ENCODE measurements around the gene ZNF556. TPM values are rescaled to one million over a fixed set of nuclear protein-coding genes. Genes with fewer than 3 reads are reported as not detected.
"Not testable (repeated sequence)": the region's sequence is repeated elsewhere in the genome, so short reads cannot be mapped to it uniquely, and the experiment has no call there.

The ZNF556 gene
- polyA plus RNA-seq, 3 donors, result 0.66 to 1.5 (median 1.5) TPM

GRCh38 chr19:2900296-2901252 is 33.4 kb downstream of the ZNF556 start, which contains the start of gene ZNF57:
Gene ZNF57, plus strand, starts transcription at chr19:2900928. Its CDS starts 118 bp downstream, at chr19:2901046.
- peak; percentile 95 to 99 (median 98) for DNase-seq (ENCODE audit: extremely low read depth in 1 of 11, low read depth in 9 of 11, low spot score in 4 of 11)

DNA sequence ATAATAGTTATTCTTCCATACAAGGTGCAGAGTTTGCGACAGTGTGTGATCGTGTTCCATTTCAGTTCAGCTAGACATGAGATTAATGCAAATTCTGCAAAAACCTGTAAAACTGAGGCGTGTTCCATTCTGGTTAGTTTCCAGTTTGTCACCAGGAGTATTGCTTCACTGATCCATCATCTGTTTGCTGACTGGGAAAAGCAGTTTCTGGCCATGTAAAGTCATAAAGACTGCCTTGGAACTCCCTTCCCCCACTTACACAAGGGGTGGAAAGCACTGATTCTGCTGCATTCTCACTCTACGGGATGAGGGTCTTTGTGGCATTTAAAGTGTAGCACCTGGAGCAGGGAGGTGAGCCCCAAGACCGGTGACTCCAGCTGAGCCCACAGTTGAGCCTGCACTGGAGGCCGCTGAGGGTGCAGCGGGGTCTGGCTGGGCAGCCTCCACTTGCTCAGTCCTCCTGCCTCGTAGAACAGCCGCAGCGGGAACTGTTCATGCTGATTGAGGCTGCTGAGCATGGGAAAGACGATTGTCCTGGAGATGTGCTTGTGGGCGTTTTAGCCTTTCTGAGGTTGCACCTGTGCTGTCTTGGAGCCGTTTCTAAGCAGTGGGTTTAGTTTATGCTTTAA is 35.6 kb downstream of the ZNF556 start:
- DNase-seq (ENCODE audit: extremely low read depth in 1 of 11, low read depth in 9 of 11, low spot score in 4 of 11), result no peak

DNA sequence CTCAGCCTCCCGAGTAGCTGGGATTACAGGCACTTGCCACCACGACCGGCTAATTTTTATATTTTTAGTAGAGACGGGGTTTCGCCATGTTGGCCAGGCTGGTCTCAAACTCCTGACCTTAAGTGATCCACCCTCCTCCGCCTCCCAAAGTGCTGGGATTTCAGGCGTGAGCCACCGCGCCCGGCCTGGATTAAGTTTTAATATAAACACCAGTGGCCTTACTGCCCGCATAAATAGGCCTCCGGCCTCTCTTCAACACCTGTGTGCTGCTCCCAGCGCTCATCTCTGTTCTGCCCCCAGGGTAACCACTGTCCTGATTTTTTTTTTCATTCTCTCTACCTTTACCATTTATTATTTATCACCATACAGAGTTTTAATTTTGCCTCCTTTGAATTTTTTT is 36.2 kb downstream of the ZNF556 start:
- DNase-seq (ENCODE audit: extremely low read depth in 1 of 11, low read depth in 9 of 11, low spot score in 4 of 11), result not testable (repeated sequence)

DNA sequence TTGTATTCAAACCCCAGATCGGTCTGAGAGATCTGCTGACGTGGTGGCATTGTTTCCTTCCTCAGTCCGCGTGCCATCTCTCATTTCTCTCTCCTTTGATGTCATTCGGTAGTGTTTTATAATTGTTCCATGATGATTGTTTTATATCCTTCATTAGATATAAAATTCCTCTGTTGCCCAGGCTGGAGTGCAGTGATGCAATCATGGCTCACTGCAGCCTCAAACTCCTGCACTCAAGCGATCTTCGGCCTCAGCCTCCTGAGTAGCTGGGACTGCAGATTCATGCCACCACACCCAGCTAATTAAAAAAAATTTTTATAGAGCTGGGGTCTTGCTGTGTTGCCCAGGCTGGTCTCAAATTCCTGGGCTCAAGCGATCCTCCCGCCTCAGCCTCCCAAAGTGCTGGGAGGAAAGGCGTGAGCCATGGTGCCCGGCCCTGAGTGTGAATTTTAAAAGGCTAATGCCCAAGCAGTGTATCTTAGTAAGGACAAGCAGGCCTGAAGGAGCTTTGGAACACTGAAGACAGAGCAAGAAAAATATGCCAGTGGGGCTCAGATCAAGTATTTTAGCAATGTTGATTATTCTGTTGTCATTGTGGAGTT is 38.9 kb downstream of the ZNF556 start:
- DNase-seq (ENCODE audit: extremely low read depth in 1 of 11, low read depth in 9 of 11, low spot score in 4 of 11), result no peak

GRCh38 chr19:2906631-2907195 is 39.6 kb downstream of the ZNF556 start:
- DNase-seq (ENCODE audit: extremely low read depth in 1 of 11, low read depth in 9 of 11, low spot score in 4 of 11), result no peak

GRCh38 chr19:2912306-2912705 is 45.2 kb downstream of the ZNF556 start:
- no peak for DNase-seq (ENCODE audit: extremely low read depth in 1 of 11, low read depth in 9 of 11, low spot score in 4 of 11)

DNA sequence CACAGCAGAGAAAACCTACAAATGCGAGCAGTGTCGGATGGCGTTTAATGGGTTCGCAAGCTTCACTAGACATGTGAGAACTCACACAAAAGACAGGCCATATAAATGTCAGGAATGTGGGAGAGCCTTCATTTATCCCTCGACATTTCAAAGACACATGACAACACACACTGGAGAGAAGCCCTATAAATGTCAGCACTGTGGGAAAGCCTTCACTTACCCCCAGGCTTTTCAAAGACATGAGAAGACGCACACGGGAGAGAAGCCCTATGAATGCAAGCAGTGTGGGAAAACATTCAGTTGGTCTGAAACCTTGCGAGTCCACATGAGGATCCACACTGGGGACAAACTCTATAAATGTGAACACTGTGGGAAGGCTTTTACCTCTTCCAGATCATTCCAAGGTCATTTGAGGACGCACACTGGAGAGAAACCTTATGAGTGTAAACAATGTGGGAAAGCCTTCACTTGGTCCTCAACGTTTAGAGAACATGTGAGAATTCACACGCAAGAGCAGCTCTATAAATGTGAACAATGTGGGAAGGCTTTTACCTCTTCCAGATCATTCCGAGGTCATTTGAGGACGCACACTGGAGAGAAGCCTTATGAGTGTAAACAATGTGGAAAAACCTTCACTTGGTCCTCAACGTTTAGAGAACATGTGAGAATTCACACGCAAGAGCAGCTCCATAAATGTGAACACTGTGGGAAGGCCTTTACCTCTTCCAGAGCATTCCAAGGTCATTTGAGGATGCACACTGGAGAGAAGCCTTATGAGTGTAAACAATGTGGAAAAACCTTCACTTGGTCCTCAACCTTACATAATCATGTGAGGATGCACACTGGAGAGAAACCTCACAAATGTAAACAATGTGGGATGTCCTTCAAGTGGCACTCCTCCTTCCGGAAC is 50.4 kb downstream of the ZNF556 start:
- no peak for DNase-seq (ENCODE audit: extremely low read depth in 1 of 11, low read depth in 9 of 11, low spot score in 4 of 11)

GRCh38 chr19:2922987-2923386 is 55.9 kb downstream of the ZNF556 start:
- DNase-seq (ENCODE audit: extremely low read depth in 1 of 11, low read depth in 9 of 11, low spot score in 4 of 11), result no peak

- DNase-seq (ENCODE audit: extremely low read depth in 1 of 11, low read depth in 9 of 11, low spot score in 4 of 11), result no peak
These were observed 56.4 kb downstream of the ZNF556 start for GRCh38 chr19:2923510-2923909.

DNA sequence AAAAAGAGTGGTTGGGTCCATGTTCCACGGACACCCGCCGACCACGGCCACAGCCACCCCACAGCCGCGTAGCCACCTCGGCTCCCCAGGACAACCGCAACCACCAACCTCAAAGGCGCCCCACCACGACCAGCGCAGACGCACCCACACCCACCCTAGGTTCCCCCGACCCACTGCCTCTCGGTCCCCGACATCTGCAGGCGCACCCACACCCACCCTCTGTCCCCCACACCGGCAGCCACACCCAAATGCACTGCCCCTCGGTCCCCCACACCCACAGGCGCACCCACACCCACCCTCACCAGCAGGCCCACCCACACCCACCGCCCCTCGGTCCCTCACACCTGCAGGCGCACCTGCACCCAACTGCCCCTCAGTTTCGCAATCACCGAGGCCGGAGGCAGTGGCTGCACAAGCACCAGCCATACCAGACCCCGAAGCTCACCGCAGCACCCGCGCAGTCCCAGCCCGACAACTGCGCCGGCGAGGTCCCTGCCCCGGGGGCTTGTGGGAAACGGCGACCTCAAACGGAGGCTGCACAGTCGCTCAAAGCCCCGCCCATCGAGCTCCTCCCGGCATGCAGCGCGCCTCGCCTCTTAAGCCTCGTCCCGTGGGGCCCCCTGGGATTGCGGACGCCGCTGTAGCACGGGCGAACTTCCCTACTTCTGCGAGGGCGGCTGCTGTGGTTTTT is 59.4 kb downstream of the ZNF556 start:
- no peak for DNase-seq (ENCODE audit: extremely low read depth in 1 of 11, low read depth in 9 of 11, low spot score in 4 of 11)

- no peak for DNase-seq (ENCODE audit: extremely low read depth in 1 of 11, low read depth in 9 of 11, low spot score in 4 of 11)
These were observed 59.9 kb downstream of the ZNF556 start for GRCh38 chr19:2927032-2927430.

Other genes starting within 250 kb of the ZNF556 start
- 1 to 10 TPM; 5.1 to 7.2 (median 5.9) TPM for gene GNG7, start 164.6 kb upstream of the ZNF556 start, polyA plus RNA-seq (ENCODE audit: insufficient read length in 3 of 3)
- 1 to 10 TPM; 2.9 to 3.6 (median 3.5) TPM for gene DIRAS1, start 146.0 kb upstream of the ZNF556 start, polyA plus RNA-seq (ENCODE audit: insufficient read length in 3 of 3)
- gene SLC39A3, start 127.3 kb upstream of the ZNF556 start, polyA plus RNA-seq (ENCODE audit: insufficient read length in 3 of 3), result 10 to 100 TPM; 23.8 to 30.3 (median 26.9) TPM
- gene SGTA, start 84.1 kb upstream of the ZNF556 start, polyA plus RNA-seq (ENCODE audit: insufficient read length in 3 of 3), result 10 to 100 TPM; 48.4 to 66.5 (median 62.8) TPM
- 10 to 100 TPM; 44.7 to 59.9 (median 59.8) TPM for gene THOP1, start 81.8 kb upstream of the ZNF556 start, polyA plus RNA-seq (ENCODE audit: insufficient read length in 3 of 3)
- gene ZNF554, start 47.5 kb upstream of the ZNF556 start, polyA plus RNA-seq (ENCODE audit: insufficient read length in 3 of 3), result 10 to 100 TPM in 2 of 3 donors, 1 to 10 TPM in 1; 8.3 to 11.3 (median 10.3) TPM
- 10 to 100 TPM; 12.5 to 14.1 (median 12.5) TPM for gene ZNF555, start 25.9 kb upstream of the ZNF556 start, polyA plus RNA-seq (ENCODE audit: insufficient read length in 3 of 3)
- 1 to 10 TPM; 6.9 to 7.6 (median 7.1) TPM for gene ZNF57, start 33.6 kb downstream of the ZNF556 start, polyA plus RNA-seq (ENCODE audit: insufficient read length in 3 of 3)
- 1 to 10 TPM; 7.6 to 9.0 (median 8.2) TPM for gene ZNF77, start 77.6 kb downstream of the ZNF556 start, polyA plus RNA-seq (ENCODE audit: insufficient read length in 3 of 3)
- 10 to 100 TPM in 1 of 3 donors, 1 to 10 TPM in 2; 8.1 to 10.4 (median 8.3) TPM for gene TLE6, start 110.2 kb downstream of the ZNF556 start, polyA plus RNA-seq (ENCODE audit: insufficient read length in 3 of 3)
- 10 to 100 TPM; 27.0 to 63.6 (median 39.6) TPM for gene TLE2, start 161.9 kb downstream of the ZNF556 start, polyA plus RNA-seq (ENCODE audit: insufficient read length in 3 of 3)
- 100 to 1,000 TPM; 419 to 491 (median 450) TPM for gene TLE5, start 195.2 kb downstream of the ZNF556 start, polyA plus RNA-seq (ENCODE audit: insufficient read length in 3 of 3)
- 10 to 100 TPM; 61.2 to 64.4 (median 61.5) TPM for gene GNA11, start 227.0 kb downstream of the ZNF556 start, polyA plus RNA-seq (ENCODE audit: insufficient read length in 3 of 3)

Measured in renal cortex interstitium (tissue), 11 donors.